Measurements from ENCODE around the gene SZT2.

DNA sequence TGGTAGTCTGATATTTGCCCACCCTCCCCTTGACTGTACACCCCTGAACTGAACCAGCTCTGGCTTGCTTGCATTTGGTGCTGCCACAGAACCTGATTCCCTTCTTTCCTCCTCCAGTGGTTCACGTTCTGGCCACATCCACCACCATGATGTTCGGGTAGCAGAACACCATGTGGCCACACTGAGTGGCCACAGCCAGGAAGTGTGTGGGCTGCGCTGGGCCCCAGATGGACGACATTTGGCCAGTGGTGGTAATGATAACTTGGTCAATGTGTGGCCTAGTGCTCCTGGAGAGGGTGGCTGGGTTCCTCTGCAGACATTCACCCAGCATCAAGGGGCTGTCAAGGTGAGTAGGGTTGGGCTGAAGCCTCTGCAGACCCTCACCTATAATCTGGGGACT lies 29.1 kb upstream of the SZT2 start:
- TF ChIP-seq, protein P1, sequence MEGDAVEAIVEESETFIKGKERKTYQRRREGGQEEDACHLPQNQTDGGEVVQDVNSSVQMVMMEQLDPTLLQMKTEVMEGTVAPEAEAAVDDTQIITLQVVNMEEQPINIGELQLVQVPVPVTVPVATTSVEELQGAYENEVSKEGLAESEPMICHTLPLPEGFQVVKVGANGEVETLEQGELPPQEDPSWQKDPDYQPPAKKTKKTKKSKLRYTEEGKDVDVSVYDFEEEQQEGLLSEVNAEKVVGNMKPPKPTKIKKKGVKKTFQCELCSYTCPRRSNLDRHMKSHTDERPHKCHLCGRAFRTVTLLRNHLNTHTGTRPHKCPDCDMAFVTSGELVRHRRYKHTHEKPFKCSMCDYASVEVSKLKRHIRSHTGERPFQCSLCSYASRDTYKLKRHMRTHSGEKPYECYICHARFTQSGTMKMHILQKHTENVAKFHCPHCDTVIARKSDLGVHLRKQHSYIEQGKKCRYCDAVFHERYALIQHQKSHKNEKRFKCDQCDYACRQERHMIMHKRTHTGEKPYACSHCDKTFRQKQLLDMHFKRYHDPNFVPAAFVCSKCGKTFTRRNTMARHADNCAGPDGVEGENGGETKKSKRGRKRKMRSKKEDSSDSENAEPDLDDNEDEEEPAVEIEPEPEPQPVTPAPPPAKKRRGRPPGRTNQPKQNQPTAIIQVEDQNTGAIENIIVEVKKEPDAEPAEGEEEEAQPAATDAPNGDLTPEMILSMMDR (IDR thresholded peaks at IDR 0.05): no peak
- TF ChIP-seq POLR2A (IDR thresholded peaks at IDR 0.05): no peak
